CD4-positive, alpha-beta T cell treated with Interleukin-6 at 100 ng/mL for 8 hours (primary cell): ENCODE results near the gene NTN1.
A peak's percentile ranks its signal among the peaks of the same experiment; 100 is the strongest.

Experiments used
- DNase-seq: peaks from one replicate; pipeline ENCODE4 v3.0.0-alpha.2; 2020; ENCODE audit warnings: mixed read lengths, low spot score

Gene NTN1

GRCh38 chr17:9037736-9038135, 16.4 kb downstream of the NTN1 start:
- no peak for DNase-seq

GRCh38 chr17:9038380-9038779, 17.1 kb downstream of the NTN1 start:
- DNase-seq: no peak

DNA sequence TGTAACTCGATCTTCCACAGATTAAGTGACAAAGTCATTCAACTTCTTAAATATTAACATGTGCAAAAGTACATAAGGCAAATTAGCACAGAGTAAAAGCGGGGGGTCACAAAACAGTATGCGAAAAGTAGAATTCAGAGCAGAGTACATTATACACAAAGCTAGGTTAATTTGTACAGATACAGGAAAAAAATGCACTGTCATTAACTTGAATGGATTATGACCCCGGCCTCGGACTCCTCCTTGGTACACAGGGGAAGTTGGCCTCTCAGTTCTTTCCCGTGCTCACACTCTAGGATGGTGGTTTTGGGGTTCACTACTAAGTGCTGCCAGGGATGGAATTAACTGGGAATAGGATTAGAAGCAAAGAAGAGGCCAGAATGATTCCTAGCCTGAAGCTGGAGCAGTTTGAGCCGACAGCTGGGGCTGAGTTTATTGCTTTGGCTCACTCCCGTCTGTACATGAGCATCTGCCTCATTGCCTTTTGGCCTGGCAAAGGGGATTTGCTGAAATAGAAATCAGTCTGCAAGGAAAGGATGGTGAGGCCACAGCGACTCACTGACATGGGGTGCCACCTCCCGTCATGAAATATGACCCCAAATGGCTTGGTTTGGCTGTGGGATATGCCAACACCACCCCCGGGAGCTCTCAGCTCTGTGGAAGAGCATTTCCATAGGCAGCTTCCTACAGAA, 23.6 kb downstream of the NTN1 start:
- no peak for DNase-seq

- DNase-seq: no peak
Observed at GRCh38 chr17:9050801-9051401, 29.6 kb downstream of the NTN1 start.

DNA sequence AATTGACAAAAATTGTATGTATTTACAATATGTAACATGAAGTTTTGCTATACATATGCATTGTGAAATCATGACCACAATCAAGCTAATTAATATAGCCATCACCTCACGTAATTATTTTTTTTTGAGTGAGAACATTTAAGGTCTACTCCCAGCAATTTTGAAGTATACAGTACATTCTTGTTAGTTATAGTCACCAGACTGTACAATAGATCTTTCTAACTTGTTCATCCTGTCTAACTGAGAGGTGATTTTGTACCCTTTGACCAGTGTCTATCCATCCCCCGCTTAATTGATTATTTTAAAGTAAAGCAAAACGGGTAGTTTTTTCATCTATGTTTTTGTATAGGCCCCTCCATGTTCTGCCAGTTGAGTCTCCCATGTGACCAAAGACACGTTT, 30.3 kb downstream of the NTN1 start:
- no peak for DNase-seq

GRCh38 chr17:9052921-9053320, 31.6 kb downstream of the NTN1 start:
- no peak for DNase-seq

DNA sequence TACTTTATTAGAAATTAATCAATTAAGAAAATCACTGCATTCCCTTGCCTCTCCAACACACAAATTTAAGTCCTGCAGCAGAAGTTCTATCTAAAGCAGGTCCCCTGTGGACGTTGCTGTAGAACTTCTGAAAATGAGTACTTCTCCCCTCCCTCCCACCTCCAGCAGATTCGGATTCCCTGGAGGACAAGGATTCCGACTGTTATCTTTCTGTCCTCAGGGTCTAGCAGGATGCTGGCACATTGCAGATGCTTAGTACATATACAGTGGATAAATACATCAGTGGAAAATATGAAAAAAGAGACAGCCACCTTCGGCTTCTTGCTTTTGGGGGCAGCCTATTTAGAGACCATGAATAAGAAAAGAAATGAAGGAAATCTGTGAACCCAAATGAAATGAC, 32.1 kb downstream of the NTN1 start:
- no peak for DNase-seq

- DNase-seq: no peak
Observed at GRCh38 chr17:9054126-9054975, 33.0 kb downstream of the NTN1 start.

DNA sequence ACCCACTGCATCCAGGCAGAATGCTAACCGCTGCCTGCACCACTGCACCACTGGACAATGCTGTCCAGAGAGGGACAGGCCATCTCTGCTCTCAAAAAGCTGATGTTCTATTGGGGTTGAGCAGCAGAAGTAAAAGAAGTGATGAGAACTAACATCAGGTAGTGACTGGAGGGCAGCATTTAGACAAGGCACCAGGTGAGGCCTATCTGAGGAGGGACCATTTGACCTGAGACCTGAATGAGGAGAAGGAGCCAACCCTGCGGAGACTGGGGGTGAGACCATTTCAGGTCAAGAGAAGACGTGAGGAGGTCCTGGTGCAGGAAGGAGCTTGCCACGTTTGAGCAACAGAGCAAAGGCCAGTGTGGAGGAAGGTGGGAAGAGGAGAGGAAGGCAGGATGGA, 34.0 kb downstream of the NTN1 start:
- no peak for DNase-seq

- DNase-seq: no peak
Observed at GRCh38 chr17:9056566-9056965, 35.3 kb downstream of the NTN1 start.

DNA sequence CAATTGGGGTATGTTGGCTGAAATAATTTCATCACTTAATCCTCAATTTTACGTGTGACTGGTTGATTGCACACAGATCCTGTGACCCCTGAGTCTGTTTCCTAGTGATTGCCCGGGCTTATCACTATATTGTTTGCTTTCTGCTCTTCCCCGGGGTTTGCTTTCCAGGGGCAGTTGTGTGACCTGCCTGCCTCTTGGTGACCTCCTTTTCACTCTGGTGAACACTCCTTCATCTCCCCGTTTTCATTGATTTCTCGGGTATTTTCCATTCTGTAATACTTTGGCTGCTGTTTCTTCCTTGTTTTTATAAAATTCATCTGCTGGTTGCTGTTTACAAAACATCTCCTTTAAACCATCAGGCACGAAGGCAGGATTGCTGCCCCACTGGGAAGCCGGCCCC, 36.0 kb downstream of the NTN1 start:
- DNase-seq: no peak

DNA sequence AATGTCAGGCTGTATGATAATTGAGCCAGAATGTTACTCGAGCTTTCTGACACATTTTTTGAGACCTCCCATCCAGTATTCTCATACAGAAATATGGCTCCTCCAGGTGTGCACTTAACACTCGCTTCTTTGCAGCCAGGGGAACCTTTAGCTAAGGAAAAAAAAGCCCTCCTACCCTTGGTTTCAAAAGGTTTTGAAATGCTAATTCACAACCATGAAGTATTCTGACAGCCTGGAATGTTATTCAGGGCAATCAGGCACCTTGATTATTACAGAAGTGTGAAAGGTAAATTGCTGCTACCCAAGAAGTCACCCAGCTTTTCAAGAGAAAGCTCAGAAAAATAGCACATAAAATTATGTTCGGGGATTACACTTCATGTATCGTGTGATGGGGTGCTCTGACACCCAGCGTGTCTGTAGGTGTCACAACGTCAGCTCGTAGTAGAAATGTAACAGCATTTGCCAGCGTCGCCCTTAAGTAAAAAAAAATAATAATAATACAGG, 41.1 kb downstream of the NTN1 start:
- DNase-seq: no peak

DNA sequence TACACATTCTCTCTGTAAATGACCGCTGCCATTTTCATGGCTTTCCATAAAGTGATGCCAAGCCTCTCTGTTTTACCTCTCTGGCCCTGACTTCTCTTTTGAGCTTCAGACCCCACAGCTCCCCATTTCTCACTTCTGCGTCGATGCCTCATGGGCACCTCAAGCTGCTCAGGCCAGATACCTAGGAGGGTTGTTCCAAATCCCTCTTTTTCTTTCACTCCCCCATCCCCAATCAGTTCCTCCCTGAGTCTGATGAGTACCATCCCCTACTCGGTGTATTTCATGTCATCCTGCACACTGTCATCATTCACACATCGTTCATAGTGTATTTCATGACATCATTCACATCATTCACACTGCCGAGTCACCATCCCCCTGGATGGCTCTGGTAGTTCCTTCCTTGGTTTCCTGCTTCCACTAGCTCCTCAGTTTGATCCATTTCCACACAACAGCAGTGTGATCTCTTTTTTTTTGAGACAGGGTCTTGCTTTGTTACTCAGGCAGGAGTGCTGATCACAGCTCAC, 43.1 kb downstream of the NTN1 start:
- DNase-seq: no peak

DNA sequence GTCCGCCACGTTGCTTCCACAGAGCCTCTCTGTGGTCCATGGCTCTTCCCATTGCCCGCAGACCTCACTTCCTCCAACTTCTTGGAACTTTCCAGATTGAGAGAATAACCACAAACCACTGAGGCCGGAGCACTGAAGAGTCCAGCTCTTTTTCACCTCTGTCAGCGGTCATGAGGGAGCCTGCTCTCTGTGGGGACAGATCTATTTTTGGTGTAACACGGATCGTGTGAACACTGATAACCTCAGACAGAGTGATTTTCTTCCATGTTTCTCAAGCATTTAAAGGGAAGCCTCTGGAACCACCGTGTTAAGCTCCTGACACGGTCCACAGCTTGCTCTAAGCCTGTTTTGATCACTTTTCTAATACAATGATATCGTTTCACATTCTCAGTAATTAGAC, 49.7 kb downstream of the NTN1 start:
- no peak for DNase-seq

DNA sequence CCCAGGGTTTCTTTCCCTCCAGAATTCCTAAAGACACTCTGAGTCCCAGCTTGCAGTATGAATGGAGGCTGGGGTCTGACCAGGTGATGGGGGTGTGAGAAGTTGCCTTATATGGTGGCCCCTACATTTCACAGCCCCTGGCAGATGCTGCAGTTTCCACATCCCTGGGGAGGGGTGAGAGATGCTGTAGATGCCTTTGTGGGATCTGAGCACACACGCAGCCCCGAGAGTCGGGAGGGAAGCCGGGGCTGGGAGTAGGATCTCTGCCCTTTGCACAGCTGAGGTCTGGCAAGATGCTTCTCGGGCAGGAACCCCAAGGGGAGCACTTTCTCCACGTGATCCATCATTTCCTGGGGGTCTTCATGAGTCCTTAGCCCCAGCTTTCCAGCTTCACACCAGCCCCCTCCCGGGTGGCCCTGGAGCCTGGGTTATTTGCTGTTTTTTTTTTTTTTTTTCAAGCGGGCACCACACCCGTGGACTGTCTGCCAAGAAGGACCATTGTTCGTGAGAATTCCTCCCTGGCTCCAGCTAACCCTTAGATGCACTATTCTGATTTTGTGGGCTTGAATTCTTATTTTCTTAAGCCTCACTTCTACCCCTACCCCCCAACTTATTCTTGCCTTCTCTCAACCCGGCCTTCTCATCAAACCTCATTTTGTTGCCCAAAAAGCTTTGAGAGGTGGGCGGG, 50.6 kb downstream of the NTN1 start:
- DNase-seq: no peak

DNA sequence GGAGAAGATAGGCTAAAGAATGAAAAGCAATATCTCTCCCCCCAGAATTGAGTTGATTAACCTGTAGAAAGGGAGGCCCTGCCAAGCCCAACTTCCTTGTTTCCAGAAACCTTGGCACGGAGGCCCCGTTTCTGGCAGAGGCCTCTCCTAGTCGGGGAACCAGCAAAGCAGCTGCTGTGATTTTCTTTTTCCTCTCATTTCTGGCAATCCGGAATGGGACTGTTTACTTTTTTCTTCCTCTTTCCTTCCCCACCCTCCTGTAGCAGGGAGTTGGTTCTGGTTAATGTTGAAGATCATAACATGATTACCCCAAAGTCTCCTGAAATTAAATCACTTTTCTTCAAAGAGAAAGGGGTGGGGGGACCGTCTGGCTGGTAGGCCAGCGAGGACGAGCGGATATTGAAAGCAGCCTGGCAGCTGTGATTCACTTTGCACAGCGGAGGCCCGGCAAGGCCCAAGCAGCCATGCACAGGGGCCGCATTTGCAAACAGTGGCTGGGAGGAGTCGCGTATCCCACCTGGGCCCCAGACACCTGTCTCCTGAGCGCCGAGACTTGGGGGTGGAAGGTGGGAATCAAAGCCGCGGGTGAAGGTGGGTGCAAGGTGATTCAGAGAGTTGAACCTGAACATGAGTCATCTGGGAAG, 51.5 kb downstream of the NTN1 start:
- DNase-seq: no peak

GRCh38 chr17:9074131-9074530, 52.8 kb downstream of the NTN1 start:
- DNase-seq: no peak

DNA sequence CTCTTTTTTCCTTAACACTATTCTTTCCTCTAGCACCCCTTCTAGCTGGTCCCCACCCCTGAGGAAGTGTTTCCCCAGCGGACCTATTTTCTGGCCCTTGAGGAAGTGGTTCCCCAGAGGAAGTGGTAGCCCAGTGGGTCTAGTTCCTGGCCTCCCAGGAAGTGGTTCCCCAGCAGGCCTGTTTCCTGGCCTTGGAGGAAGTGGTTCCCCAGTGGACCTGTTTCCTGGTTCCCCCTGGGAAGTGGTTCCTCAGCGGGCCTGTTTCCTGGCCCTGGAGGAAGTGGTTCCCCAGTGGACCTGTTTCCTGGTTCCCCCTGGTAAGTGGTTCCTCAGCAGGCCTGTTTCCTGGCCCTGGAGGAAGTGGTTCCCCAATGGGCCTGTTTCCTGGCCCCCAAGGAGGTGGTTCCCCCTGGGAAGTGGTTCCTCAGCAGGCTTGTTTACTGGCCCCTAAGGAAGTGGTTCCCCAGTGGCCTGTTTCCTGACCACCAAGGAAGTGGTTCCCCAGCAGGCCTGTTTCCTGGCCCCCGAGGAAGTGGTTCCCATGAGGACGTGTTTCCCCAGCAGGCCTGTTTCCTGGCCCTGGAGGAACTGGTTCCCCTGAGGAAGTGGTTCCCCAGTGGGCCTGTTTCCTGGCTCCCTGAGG, 58.3 kb downstream of the NTN1 start:
- peak; percentile 24 for DNase-seq

DNA sequence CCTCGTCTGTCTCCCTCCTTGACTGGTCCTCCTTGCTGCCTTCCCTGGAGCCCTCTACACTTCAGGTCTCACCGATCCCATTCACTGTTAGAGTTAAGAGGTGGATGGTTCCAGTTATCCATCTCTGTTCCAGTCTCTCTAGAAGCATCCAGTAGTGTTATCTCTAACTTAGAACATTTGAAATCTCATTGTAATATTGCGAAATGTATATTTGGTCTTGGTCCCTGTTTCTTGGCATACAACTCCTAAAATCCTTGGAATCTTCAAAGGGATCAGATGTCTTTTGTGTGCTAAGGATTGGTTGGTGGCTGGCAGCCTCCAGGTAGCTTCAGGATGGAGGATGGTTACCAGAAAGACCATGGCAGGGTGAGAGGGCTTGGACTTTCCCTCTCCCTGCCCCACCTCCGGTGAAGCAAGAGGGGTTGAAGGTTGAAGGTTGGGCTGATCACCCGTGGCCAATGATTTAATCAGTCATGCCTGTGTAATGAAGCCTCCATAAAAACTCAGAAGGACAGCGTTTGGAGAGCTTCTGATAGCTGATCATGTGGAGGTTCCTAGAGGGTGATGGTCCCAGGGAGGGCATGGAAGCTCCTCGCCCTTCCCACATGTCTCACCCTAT, 59.1 kb downstream of the NTN1 start:
- no peak for DNase-seq

DNA sequence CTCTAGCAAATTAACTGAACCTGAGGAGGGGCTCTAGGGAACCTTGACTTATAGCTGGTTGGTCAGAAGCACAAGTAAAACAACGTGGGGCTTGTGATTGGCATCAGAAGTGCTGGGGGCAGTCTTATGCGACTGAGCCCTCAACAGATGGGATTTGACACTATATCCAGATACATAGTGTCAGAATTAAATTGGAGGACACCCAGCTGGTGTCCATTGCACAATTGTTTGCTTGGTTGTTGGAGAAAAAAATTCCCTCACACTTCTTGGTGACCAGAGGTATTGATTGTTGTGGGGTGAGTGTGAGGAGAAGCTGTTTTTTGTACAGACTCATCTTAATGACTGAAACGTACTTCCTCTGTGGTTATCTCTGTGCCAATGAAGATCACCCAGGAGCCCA, 59.7 kb downstream of the NTN1 start:
- DNase-seq: no peak

- no peak for DNase-seq
Observed at GRCh38 chr17:9086577-9086976, 65.3 kb downstream of the NTN1 start.
